H1 (cell line): Measurements from ENCODE around the gene C1QL3. TPM values are rescaled to one million over a fixed set of nuclear protein-coding genes. Genes with fewer than 3 reads are reported as not detected.

ENCODE experiments used
- BCL11A ChIP-seq, 2 experiments: IDR thresholded peaks; one replicate each; pipeline ENCODE4 v1.6.1; 2011; ENCODE audit warnings: low read depth in 2 of 2, low read length in 2 of 2, mild to moderate bottlenecking in 2 of 2
- polyA plus RNA-seq, 7 experiments: library from polyadenylated mRNA; depleted of rRNA in 3 of 7; stranded (reverse) in 5 of 7; unstranded in 2 of 7; fragments of >200 nt in 5 of 7; fragments of 200-250 nt in 2 of 7; gene quantifications; 1 replicate in 5 of 7; 2 replicates in 1 of 7; 4 replicates in 1 of 7; pipeline versions ENCODE4 v1.2.1 to v1.2.3, GENCODE V29; 2011 to 2013; ENCODE audit warnings: missing spikeins in 2 of 7, mixed read lengths in 2 of 7
- total RNA-seq: library from RNA; stranded (reverse); fragmentation: NEBNext Ultra II Directional; extraction: Animal tissue kit (Norgen Biotek cat#: 25700); gene quantifications from 2 replicates; pipeline ENCODE4 v1.2.1, GENCODE V29; 2021

Gene C1QL3
- total and polyA plus RNA-seq, 2 of the 8 experiments (the other 6 are each of a cell fraction or from before 2014, with no cell fraction given), result 1.0 to 1.8 TPM

DNA sequence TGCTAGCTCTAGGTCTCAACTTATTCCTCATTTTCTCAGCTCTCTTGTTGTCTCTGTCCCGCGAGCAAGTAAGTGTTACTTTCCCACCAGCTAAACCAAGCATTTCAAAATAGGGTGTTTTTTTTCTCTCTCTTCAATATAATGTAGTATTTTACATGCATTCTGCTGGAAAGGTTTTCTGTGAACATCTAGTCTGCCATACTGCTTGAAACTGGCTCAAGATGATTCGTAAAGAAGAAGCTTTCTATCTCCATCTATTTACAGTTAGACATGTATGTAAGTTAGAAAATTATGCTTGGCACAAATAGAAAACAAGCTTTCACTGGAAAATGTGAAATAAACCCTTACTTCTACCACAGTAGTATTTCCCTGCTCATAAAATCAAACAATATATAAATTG lies 31.2 kb downstream of the C1QL3 start (continued):
- TF ChIP-seq BCL11A (IDR thresholded peaks at IDR 0.05; ENCODE audit: low read depth in 2 of 2, low read length in 2 of 2), result no peak
- TF ChIP-seq, all 59 proteins: peak for 0
